Ovary (tissue), 3 donors: ENCODE measurements around the gene EIF3C.
"Not testable (repeated sequence)": the region's sequence is repeated elsewhere in the genome, so short reads cannot be mapped to it uniquely, and the experiment has no call there.

ENCODE experiments used
- EP300 ChIP-seq: sonication (generic); formaldehyde crosslinking; IDR thresholded peaks from one replicate; pipeline ENCODE4 v1.6.1; 2017; ENCODE audit warnings: antibody characterized with exemption
- POLR2A ChIP-seq: fragments of 450-650 bp; IDR thresholded peaks from one replicate; pipeline ENCODE4 v1.6.1; 2017; ENCODE audit warnings: antibody characterized with exemption, mild to moderate bottlenecking, moderate library complexity
- TF ChIP-seq, protein P1 (sequence below), 3 donors: fragments of 450-650 bp in 2 of 3; fragments of 200-600 bp in 1 of 3; IDR thresholded peaks; one replicate each; pipeline versions ENCODE4 v1.5.1 to v1.8.0; 2016 to 2022; ENCODE audit warnings: antibody characterized with exemption in 3 of 3, mild to moderate bottlenecking in 1 of 3
- donor health status: DM: no; HTN: no; CAD: no.

- TF ChIP-seq POLR2A, EP300: not testable (repeated sequence)
- TF ChIP-seq, protein P1, sequence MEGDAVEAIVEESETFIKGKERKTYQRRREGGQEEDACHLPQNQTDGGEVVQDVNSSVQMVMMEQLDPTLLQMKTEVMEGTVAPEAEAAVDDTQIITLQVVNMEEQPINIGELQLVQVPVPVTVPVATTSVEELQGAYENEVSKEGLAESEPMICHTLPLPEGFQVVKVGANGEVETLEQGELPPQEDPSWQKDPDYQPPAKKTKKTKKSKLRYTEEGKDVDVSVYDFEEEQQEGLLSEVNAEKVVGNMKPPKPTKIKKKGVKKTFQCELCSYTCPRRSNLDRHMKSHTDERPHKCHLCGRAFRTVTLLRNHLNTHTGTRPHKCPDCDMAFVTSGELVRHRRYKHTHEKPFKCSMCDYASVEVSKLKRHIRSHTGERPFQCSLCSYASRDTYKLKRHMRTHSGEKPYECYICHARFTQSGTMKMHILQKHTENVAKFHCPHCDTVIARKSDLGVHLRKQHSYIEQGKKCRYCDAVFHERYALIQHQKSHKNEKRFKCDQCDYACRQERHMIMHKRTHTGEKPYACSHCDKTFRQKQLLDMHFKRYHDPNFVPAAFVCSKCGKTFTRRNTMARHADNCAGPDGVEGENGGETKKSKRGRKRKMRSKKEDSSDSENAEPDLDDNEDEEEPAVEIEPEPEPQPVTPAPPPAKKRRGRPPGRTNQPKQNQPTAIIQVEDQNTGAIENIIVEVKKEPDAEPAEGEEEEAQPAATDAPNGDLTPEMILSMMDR (IDR thresholded peaks at IDR 0.05) = not testable (repeated sequence)
These were observed 19.5 kb upstream of the EIF3C start for GRCh38 chr16:28691722-28692121.
